Parathyroid adenoma (tissue), 2 donors: ENCODE measurements around the gene OXCT2.
"Not testable (repeated sequence)": the region's sequence is repeated elsewhere in the genome, so short reads cannot be mapped to it uniquely, and the experiment has no call there.

Experiments
- H2AFZ ChIP-seq: fragments of 300-600 bp; sonication (generic); one replicate; pipeline ENCODE4 v1.7.0; 2017; ENCODE audit warnings: antibody characterized with exemption, mild to moderate bottlenecking
- H3K27ac ChIP-seq: fragments of 300-600 bp; sonication (generic); one replicate; pipeline ENCODE4 v1.7.0; 2017
- H3K27me3 ChIP-seq: fragments of 300-600 bp; sonication (generic); one replicate; pipeline ENCODE4 v1.7.0; 2017; ENCODE audit warnings: low read length; ENCODE audit not compliant: control insufficient read depth, insufficient read depth
- H3K36me3 ChIP-seq: fragments of 300-600 bp; sonication (generic); one replicate; pipeline ENCODE4 v1.7.0; 2017; ENCODE audit warnings: low read length; ENCODE audit not compliant: control insufficient read depth, insufficient read depth
- H3K4me1 ChIP-seq: fragments of 300-600 bp; sonication (generic); one replicate; pipeline ENCODE4 v1.7.0; 2017; ENCODE audit warnings: control low read depth
- H3K4me2 ChIP-seq: fragments of 300-600 bp; sonication (generic); one replicate; pipeline ENCODE4 v1.7.0; 2017; ENCODE audit warnings: low read length
- H3K4me3 ChIP-seq: fragments of 300-600 bp; sonication (generic); one replicate; pipeline ENCODE4 v1.7.0; 2017; ENCODE audit warnings: low read depth, low read length
- H3K79me2 ChIP-seq: fragments of 300-600 bp; sonication (generic); one replicate; pipeline ENCODE4 v1.7.0; 2017; ENCODE audit warnings: control low read depth
- H3K9ac ChIP-seq: fragments of 300-600 bp; sonication (generic); one replicate; pipeline ENCODE4 v1.7.0; 2017; ENCODE audit warnings: mild to moderate bottlenecking
- H3K9me3 ChIP-seq: fragments of 300-600 bp; sonication (generic); one replicate; pipeline ENCODE4 v1.7.0; 2017; ENCODE audit warnings: low read length; ENCODE audit not compliant: control insufficient read depth
- CTCF ChIP-seq: fragments of 300-600 bp; sonication (generic); IDR thresholded peaks from one replicate; pipeline ENCODE4 v1.7.0; 2017; ENCODE audit warnings: antibody characterized with exemption, mild to moderate bottlenecking
- donor health status: primary hyperparathyroidism.

OXCT2 gene

DNA sequence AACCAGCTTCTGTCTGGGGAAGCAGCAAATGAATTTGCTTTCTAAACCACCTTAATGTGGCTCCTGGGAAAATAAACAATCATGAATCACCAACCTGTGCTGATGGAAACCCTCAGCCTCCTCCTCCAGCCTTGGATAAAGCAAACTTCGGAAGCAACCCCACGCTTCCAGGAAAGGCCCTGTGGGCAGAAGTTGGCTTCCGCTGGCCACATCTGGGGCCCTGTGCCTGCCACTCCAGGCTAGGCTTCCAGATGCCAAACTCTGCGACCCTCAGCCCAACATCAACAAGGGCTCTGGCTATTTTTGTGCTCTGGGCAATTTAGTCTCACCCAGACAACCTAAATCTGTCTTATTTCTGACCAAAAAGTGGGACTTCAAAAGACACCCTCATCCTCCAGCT lies 6.2 kb upstream of the OXCT2 start:
- no peaks in the 10 kb centered on the region for H3K27me3 ChIP-seq
- no peak overlapping the region for H2AFZ ChIP-seq
- H3K4me2 ChIP-seq, result no peak overlapping the region
- H3K4me1 ChIP-seq, result no peaks in the 10 kb centered on the region
- no peak for TF ChIP-seq CTCF
- H3K36me3 ChIP-seq, result no peaks in the 10 kb centered on the region
- no peak overlapping the region for H3K9ac ChIP-seq
- no peak overlapping the region for H3K4me3 ChIP-seq
- H3K9me3 ChIP-seq, result no peaks in the 10 kb centered on the region
- no peaks in the 10 kb centered on the region for H3K79me2 ChIP-seq
- H3K27ac ChIP-seq, result no peak overlapping the region

- Histone ChIP-seq H3K36me3 (no peaks in the 10 kb centered on the region), H3K9ac (no peak overlapping the region), H3K79me2 (no peaks in the 10 kb centered on the region), H3K4me1 (no peaks in the 10 kb centered on the region), H3K27ac (no peak overlapping the region), H3K27me3 (no peaks in the 10 kb centered on the region), H2AFZ (no peak overlapping the region), H3K4me2 (no peak overlapping the region), H3K9me3 (no peaks in the 10 kb centered on the region), H3K4me3 (no peak overlapping the region)
- TF ChIP-seq CTCF, result no peak
Measured at GRCh38 chr1:39776886-39777285, 5.7 kb upstream of the OXCT2 start.

DNA sequence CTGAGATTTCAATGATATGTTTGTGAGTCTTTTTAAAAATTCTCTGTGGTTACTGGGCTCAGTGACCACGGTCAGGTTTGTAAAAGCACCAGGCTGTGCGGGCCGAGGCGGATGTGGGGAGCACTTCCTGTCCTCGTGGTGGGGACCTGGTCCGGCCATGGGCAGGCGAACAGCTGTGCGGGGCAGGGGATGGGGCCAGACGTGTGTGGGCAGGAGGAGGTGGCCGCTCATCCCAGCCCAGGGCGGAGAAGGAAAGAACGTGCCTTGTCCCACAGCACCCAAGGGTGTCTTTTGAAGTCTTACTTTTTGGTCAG lies 5.2 kb upstream of the OXCT2 start:
- Histone ChIP-seq H3K4me3 (no peak overlapping the region), H3K4me2 (no peak overlapping the region), H3K27me3 (no peaks in the 10 kb centered on the region), H3K27ac (no peak overlapping the region), H3K4me1 (no peaks in the 10 kb centered on the region), H2AFZ (no peak overlapping the region), H3K9me3 (no peaks in the 10 kb centered on the region), H3K79me2 (no peaks in the 10 kb centered on the region), H3K36me3 (no peaks in the 10 kb centered on the region), H3K9ac (no peak overlapping the region)
- TF ChIP-seq CTCF, result no peak

GRCh38 chr1:39775676-39776399 lies 4.7 kb upstream of the OXCT2 start:
- not testable (repeated sequence) for H3K27me3 ChIP-seq, H3K36me3 ChIP-seq, H3K9ac ChIP-seq, H3K4me1 ChIP-seq, H2AFZ ChIP-seq, H3K4me3 ChIP-seq, H3K4me2 ChIP-seq, H3K79me2 ChIP-seq, H3K27ac ChIP-seq, H3K9me3 ChIP-seq

DNA sequence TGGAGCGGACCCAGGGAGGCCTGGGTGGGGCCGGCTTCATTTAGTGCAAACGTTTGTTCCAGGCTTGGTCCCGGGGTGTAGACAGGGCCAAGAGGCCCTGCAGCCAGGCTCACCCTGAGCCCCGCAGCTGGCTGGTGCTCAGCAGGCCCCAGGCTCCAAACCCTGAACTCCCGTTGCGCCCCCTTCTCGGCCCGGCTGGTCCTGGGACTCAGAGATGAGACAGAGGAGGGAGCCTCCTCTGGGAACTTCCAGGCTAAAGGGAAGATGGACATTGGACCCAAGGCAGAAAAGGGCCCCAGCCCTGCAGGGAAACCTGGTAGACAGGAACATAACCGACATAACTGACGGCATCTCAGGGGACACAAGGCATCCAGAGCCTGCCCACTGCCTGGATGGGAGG lies 4.0 kb upstream of the OXCT2 start:
- H3K79me2 ChIP-seq, H3K4me2 ChIP-seq, H3K9me3 ChIP-seq, H2AFZ ChIP-seq, H3K9ac ChIP-seq, H3K27me3 ChIP-seq, H3K4me1 ChIP-seq, H3K36me3 ChIP-seq, H3K4me3 ChIP-seq, H3K27ac ChIP-seq: not testable (repeated sequence)

GRCh38 chr1:39773369-39773979 lies 2.3 kb upstream of the OXCT2 start:
- not testable (repeated sequence) for H3K9me3 ChIP-seq, H3K27ac ChIP-seq, H3K27me3 ChIP-seq, H3K9ac ChIP-seq, H2AFZ ChIP-seq, H3K4me2 ChIP-seq, H3K4me3 ChIP-seq, H3K36me3 ChIP-seq, H3K4me1 ChIP-seq, H3K79me2 ChIP-seq

- H3K4me3 ChIP-seq, H3K27me3 ChIP-seq: not testable (repeated sequence)
Measured at GRCh38 chr1:39770100-39771021, 787 bp downstream of the OXCT2 start.

GRCh38 chr1:39769502-39769901 lies 1.6 kb downstream of the OXCT2 start:
- H3K36me3 ChIP-seq, H3K9me3 ChIP-seq, H2AFZ ChIP-seq, H3K27me3 ChIP-seq, H3K9ac ChIP-seq, H3K4me3 ChIP-seq, H3K4me2 ChIP-seq, H3K27ac ChIP-seq, H3K4me1 ChIP-seq, H3K79me2 ChIP-seq: not testable (repeated sequence)

More at GRCh38 chr1:39770100-39771021, 787 bp downstream of the OXCT2 start:
- not testable (repeated sequence) for H3K9ac ChIP-seq, H3K9me3 ChIP-seq, H2AFZ ChIP-seq, H3K27ac ChIP-seq, H3K4me1 ChIP-seq, H3K79me2 ChIP-seq, H3K4me2 ChIP-seq, H3K36me3 ChIP-seq
